ENCODE measurements around the gene CACNA1G.

- TF ChIP-seq, protein P1, sequence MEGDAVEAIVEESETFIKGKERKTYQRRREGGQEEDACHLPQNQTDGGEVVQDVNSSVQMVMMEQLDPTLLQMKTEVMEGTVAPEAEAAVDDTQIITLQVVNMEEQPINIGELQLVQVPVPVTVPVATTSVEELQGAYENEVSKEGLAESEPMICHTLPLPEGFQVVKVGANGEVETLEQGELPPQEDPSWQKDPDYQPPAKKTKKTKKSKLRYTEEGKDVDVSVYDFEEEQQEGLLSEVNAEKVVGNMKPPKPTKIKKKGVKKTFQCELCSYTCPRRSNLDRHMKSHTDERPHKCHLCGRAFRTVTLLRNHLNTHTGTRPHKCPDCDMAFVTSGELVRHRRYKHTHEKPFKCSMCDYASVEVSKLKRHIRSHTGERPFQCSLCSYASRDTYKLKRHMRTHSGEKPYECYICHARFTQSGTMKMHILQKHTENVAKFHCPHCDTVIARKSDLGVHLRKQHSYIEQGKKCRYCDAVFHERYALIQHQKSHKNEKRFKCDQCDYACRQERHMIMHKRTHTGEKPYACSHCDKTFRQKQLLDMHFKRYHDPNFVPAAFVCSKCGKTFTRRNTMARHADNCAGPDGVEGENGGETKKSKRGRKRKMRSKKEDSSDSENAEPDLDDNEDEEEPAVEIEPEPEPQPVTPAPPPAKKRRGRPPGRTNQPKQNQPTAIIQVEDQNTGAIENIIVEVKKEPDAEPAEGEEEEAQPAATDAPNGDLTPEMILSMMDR (IDR thresholded peaks at IDR 0.05), result no peak
- no peak for TF ChIP-seq POLR2A (IDR thresholded peaks at IDR 0.05)
Measured at GRCh38 chr17:50521514-50521913, 39.0 kb upstream of the CACNA1G start.

Data from testis (tissue), 2 donors.